PC-3 (cell line): ENCODE data around the gene RBM15. TPM values are rescaled to one million over a fixed set of nuclear protein-coding genes. Genes with fewer than 3 reads are reported as not detected.

ENCODE experiments used
- ATAC-seq: fragments of 200-7000 bp; cut with Tn5 transposase; 2 replicates; pipeline ENCODE4 v1.9.1; 2020; ENCODE audit warnings: mild to moderate bottlenecking, moderate library complexity
- BruUV-seq: library from RNA; stranded (reverse); fragments of 400-500 nt; replicated peaks from 2 replicates; lab custom pipeline; 2021; lab: Mats Ljungman, UMichigan
- CTCF ChIA-PET: fragments of 300-600 bp; sonication (Branson Sonifier 250); formaldehyde crosslinking; loops from one replicate; lab custom pipeline; 2022; ENCODE audit warnings: antibody characterized with exemption; lab: Charles Lee
- POLR2A ChIA-PET: fragments of 300-600 bp; sonication (Branson Sonifier 250); formaldehyde crosslinking; loops from one replicate; lab custom pipeline; 2022; ENCODE audit warnings: antibody characterized with exemption; ENCODE audit not compliant: unreplicated experiment; lab: Charles Lee
- DNase-seq: peaks from one replicate; pipeline ENCODE4 v3.0.0-alpha.2; 2015
- H2AFZ ChIP-seq: fragments of 300-600 bp; sonication (generic); 2 replicates; pipeline ENCODE4 v1.6.0; 2016; ENCODE audit warnings: antibody characterized with exemption, low read length
- H3F3A ChIP-seq: fragments of 300-600 bp; sonication (generic); one replicate; pipeline ENCODE4 v1.6.0; 2017; ENCODE audit warnings: antibody characterized with exemption, low read length, control low read depth, mild to moderate bottlenecking; ENCODE audit not compliant: unreplicated experiment
- H3K27ac ChIP-seq: fragments of 300-600 bp; sonication (generic); 2 replicates; pipeline ENCODE4 v1.5.1; 2016; ENCODE audit warnings: mild to moderate bottlenecking, low read length
- H3K27me3 ChIP-seq: fragments of 300-600 bp; sonication (generic); 2 replicates; pipeline ENCODE4 v1.6.1; 2016; ENCODE audit warnings: low read length, mixed read lengths
- H3K36me3 ChIP-seq: fragments of 300-600 bp; sonication (generic); 2 replicates; pipeline ENCODE4 v1.6.1; 2016; ENCODE audit warnings: low read depth, mixed run types, low read length, mixed read lengths
- H3K4me1 ChIP-seq: fragments of 300-600 bp; sonication (generic); 2 replicates; pipeline ENCODE4 v1.5.1; 2016; ENCODE audit warnings: low read length; ENCODE audit not compliant: insufficient read depth
- H3K4me2 ChIP-seq: fragments of 300-600 bp; sonication (generic); 2 replicates; pipeline ENCODE4 v1.6.0; 2016; ENCODE audit warnings: low read length
- H3K4me3 ChIP-seq: fragments of 300-600 bp; sonication (generic); 2 replicates; pipeline ENCODE4 v1.5.1; 2016; ENCODE audit warnings: mild to moderate bottlenecking, low read length, mixed read lengths
- H3K79me2 ChIP-seq: fragments of 300-600 bp; sonication (generic); 2 replicates; pipeline ENCODE4 v1.6.1; 2017; ENCODE audit warnings: low read length, mixed read lengths
- H3K9ac ChIP-seq: fragments of 300-600 bp; sonication (generic); 2 replicates; pipeline ENCODE4 v1.6.0; 2016; ENCODE audit warnings: mild to moderate bottlenecking, low read length
- H3K9me2 ChIP-seq: fragments of 300-600 bp; sonication (generic); replicated peaks from 2 replicates; pipeline ENCODE4 v1.6.1; 2016; ENCODE audit warnings: mixed run types, low read length, mixed read lengths
- H3K9me3 ChIP-seq: fragments of 300-600 bp; sonication (generic); 2 replicates; pipeline ENCODE4 v1.6.1; 2016; ENCODE audit warnings: low read length, mixed read lengths
- H4K20me1 ChIP-seq: fragments of 300-600 bp; sonication (generic); 2 replicates; pipeline ENCODE4 v1.6.1; 2016; ENCODE audit warnings: low read length, mixed read lengths
- CTCF ChIP-seq: fragments of 300-600 bp; sonication (generic); conservative IDR thresholded peaks from 2 replicates; pipeline ENCODE4 v1.5.1; 2017; ENCODE audit warnings: antibody characterized with exemption, low read depth, mild to moderate bottlenecking, low read length
- EZH2 ChIP-seq: fragments of 300-600 bp; sonication (generic); IDR thresholded peaks from one replicate; pipeline ENCODE4 v1.6.1; 2017; ENCODE audit warnings: antibody characterized with exemption, mild to moderate bottlenecking, low read length; ENCODE audit not compliant: unreplicated experiment
- EZH2phosphoT487 ChIP-seq: fragments of 300-600 bp; sonication (generic); IDR thresholded peaks from 2 replicates; pipeline ENCODE4 v1.6.1; 2018; ENCODE audit warnings: mild to moderate bottlenecking, antibody characterized with exemption, low read length, borderline replicate concordance
- intact Hi-C: fragments of 100-400 bp; cut with micrococcal nuclease; formaldehyde crosslinking; loops from 2 replicates; pipeline ENCODE4 v1.9.0; 2023
- total RNA-seq: library from RNA; depleted of rRNA; stranded (reverse); fragments of >200 nt; gene quantifications from 2 replicates; pipeline ENCODE4 v1.2.3, GENCODE V29; 2014

RBM15 gene
- total RNA-seq, 1 experiment from 2014 or later, result 41.3 TPM

DNA sequence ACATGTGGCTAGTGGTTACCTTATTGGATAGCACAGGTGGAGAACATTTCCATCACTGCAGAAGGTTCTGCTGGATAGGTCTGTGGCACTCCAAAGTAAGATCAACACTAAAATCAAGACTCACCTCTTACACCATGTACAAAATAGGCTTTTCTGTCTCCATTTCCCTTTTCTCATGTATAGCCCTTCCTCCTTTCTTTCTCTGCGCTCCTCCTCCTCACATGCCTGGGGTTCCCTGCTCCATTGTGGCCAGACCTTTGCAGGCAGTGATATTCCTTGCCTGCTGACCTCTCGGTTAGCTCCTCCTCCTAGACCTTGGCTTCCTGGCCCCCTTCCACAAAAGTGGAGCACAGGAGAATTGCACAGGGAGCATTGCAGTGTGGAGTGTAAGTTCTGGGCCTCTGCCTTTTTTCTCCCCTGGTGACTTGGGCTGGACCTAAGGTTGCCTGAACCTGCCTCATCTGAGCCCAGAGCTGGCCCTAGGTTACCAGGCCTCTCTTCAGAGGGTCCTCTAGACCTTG, 33.2 kb upstream of the RBM15 start:
- Histone ChIP-seq H3K79me2 (no peaks in the 10 kb centered on the region), H3K27me3 (peaks cover 16% of the 10 kb centered on the region), H3K4me2 (no peak overlapping the region), H3F3A (no peaks in the 10 kb centered on the region), H3K27ac (no peak overlapping the region), H3K9me3 (no peaks in the 10 kb centered on the region), H3K36me3 (no peaks in the 10 kb centered on the region), H3K4me1 (no peaks in the 10 kb centered on the region), H2AFZ (no peak overlapping the region), H4K20me1 (no peaks in the 10 kb centered on the region), H3K4me3 (no peak overlapping the region), H3K9me2 (no peaks in the 10 kb centered on the region), H3K9ac (no peak overlapping the region)
- ATAC-seq, result no peak
- intact Hi-C loops, result no loop called here
- no peak for TF ChIP-seq EZH2phosphoT487
- TF ChIP-seq EZH2, result no peak
- TF ChIP-seq CTCF, result no peak
- DNase-seq, result no peak
- BruUV-seq, result no TSS peak
- POLR2A ChIA-PET, result no interaction called here
- CTCF ChIA-PET, result no interaction called here

- no peaks in the 10 kb centered on the region for H3K4me1 ChIP-seq
- H3K4me3 ChIP-seq, result no peak overlapping the region
- no peaks in the 10 kb centered on the region for H3K36me3 ChIP-seq
- no peaks in the 10 kb centered on the region for H3K9me3 ChIP-seq
- no peaks in the 10 kb centered on the region for H3K79me2 ChIP-seq
- DNase-seq (no peak), ATAC-seq (no peak)
- H3K4me2 ChIP-seq, result no peak overlapping the region
- H3K27me3 ChIP-seq, result peaks cover 7% of the 10 kb centered on the region; the same call in 1 of the 2 replicates
- no peaks in the 10 kb centered on the region for H3K9me2 ChIP-seq
- no peak overlapping the region for H3K27ac ChIP-seq
- no peak for TF ChIP-seq EZH2phosphoT487
- no peak for TF ChIP-seq EZH2
- TF ChIP-seq CTCF, result no peak
- no peaks in the 10 kb centered on the region for H4K20me1 ChIP-seq
- intact Hi-C loops, result no loop called here
- ChIA-PET POLR2A (no interaction called here), CTCF (no interaction called here)
- no peak overlapping the region for H3K9ac ChIP-seq
- BruUV-seq, result no TSS peak
- H3F3A ChIP-seq, result no peaks in the 10 kb centered on the region
- no peak overlapping the region for H2AFZ ChIP-seq
Measured at GRCh38 chr1:110307239-110307974, 31.8 kb upstream of the RBM15 start.

- no peak overlapping the region for H3K9ac ChIP-seq
- TF ChIP-seq CTCF, result no peak
- no peak for TF ChIP-seq EZH2
- no peak for TF ChIP-seq EZH2phosphoT487
- H3K4me3 ChIP-seq, result no peak overlapping the region
- H3K27me3 ChIP-seq, result no peaks in the 10 kb centered on the region; the same call in 1 of the 2 replicates
- H3F3A ChIP-seq, result no peaks in the 10 kb centered on the region
- no TSS peak for BruUV-seq
- H3K9me3 ChIP-seq, result no peaks in the 10 kb centered on the region
- H4K20me1 ChIP-seq, result no peaks in the 10 kb centered on the region
- no peak overlapping the region for H2AFZ ChIP-seq
- no peak for ATAC-seq
- no peak overlapping the region for H3K4me2 ChIP-seq
- no peaks in the 10 kb centered on the region for H3K36me3 ChIP-seq
- intact Hi-C loops, result no loop called here
- no peaks in the 10 kb centered on the region for H3K9me2 ChIP-seq
- POLR2A ChIA-PET, result no interaction called here
- CTCF ChIA-PET, result no interaction called here
- no peaks in the 10 kb centered on the region for H3K79me2 ChIP-seq
- H3K4me1 ChIP-seq, result no peaks in the 10 kb centered on the region
- no peak overlapping the region for H3K27ac ChIP-seq
- DNase-seq, result no peak
Measured at GRCh38 chr1:110308247-110308646, 30.9 kb upstream of the RBM15 start.
